ENCODE results near the gene GRHL3.

DNA sequence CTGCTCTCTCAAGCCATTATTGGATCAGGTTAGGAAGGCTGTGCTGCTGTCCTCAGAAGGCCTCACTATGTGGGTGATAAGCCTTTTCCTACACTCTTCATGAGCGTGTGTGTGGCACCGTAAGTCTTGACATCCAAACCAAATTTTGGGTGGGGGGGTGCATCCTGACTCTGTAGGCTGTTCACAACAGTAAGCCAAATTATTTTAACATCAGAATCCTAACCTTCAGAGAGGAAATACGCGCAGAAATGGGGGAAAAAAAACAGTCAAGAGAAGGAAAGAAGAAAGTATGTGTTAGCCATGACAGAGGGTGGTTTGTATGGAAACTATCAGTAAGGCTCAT is 73.4 kb downstream of the GRHL3 start:
- TF ChIP-seq POLR2A (IDR thresholded peaks at IDR 0.05; ENCODE audit: low read depth, low read length): no peak
- TF ChIP-seq POLR2AphosphoS5 (IDR thresholded peaks at IDR 0.05; ENCODE audit: low read depth, low read length): no peak
- no peak for TF ChIP-seq TAF1 (IDR thresholded peaks at IDR 0.05; ENCODE audit: low read depth, low read length)

Data from GM12891 (cell line).